ENCODE data around the gene SRGAP2. TPM values are rescaled to one million over a fixed set of nuclear protein-coding genes. Genes with fewer than 3 reads are reported as not detected.
"Not testable (repeated sequence)": the region's sequence is repeated elsewhere in the genome, so short reads cannot be mapped to it uniquely, and the experiment has no call there.

SRGAP2 gene
- total and polyA plus RNA-seq, 4 experiments from 2014 or later: 2.7 to 56.6 (median 33.7) TPM

DNA sequence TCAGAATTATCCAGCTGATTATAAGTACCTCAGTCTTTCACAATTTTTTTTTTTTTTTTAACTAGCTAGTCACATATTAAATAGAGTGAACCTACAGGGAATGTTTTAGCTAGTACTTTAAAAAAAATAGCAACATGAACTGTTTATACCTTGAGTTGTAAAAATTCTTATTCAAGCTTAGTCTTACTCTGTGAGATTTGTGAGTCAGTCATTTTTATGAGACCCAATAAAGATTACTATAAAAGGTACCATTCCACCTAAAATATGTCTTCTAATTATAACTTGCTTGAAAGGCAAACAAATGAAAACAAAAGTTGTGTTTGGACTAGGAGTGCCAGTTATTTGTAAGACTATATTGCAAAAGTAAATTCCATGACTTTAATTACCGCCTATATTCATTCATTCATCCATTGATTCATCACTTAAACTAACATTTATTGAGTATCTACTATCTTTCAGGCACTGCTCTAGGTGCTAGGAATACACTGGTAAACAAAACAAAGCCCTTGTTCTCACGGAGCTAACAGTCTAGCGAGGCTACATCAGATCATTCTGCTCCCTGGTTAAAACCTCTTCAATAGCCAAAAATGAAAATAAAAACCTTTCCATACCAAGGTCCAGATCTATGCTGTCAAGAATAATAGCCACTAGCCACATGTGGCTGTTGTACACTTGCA is 6.5 kb upstream of the SRGAP2 start:
- H3K36me3 Mint-ChIP-seq; CTCF ChIA-PET (ENCODE audit: partially characterized antibody); H3K9me3 Mint-ChIP-seq; H3K27me3 ChIP-seq (ENCODE audit: insufficient read depth, low read length); H3K9me3 ChIP-seq (ENCODE audit: control insufficient read depth in 1 of 2, low read length in 2 of 2); H3K27ac Mint-ChIP-seq; H3K4me1 ChIP-seq (ENCODE audit: insufficient read depth, low read length); H3K4me3 Mint-ChIP-seq; POLR2A ChIA-PET (ENCODE audit: partially characterized antibody); intact Hi-C loops (cut with micrococcal nuclease); H3K27ac ChIP-seq (ENCODE audit: low read depth, low read length); H3K27me3 Mint-ChIP-seq; H3K36me3 ChIP-seq (ENCODE audit: insufficient read depth, low read length); H3K4me1 Mint-ChIP-seq; H3K4me3 ChIP-seq (ENCODE audit: low read length in 2 of 2); DNase-seq: not testable (repeated sequence)

DNA sequence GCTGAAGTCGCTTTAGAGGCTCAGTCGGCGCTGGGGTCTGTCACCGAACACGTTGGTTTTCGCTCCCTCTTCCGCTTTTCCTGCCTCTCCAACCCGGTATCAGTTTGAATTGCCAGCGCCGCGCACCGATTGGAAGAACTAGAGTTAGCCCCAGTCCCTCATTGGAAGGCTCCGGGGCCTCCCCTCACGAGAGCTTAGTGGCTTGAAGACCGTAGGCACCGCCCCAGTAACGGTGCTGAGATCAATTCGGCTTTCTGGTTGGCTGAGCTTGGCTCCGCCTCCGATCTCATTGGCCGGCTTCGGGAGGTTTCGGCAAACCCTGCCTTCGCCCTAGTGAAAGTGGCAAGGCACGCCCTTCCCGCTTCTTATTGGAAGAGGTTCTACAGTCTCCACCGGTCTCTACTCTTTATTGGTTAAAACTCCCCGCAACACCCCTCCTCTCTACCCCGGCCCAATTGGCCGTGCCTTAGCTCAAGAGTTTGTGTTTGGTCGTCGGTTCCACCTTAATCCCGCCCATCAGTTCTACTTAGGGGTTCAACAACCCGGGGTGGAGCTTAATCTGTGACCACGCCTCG is 465 bp upstream of the SRGAP2 start, which contains the start of gene FAM72A:
FAM72A (minus strand) TSS at position 51 of the 575 bp plus-strand sequence. CDS start 814 bp downstream, outside the sequence.
- POLR2A ChIA-PET (ENCODE audit: partially characterized antibody): interaction anchor here (0.6 kb wide), 1 partner anchor 917 kb away, joined by 3 read pairs; no protein-coding TSS in a partner anchor
- intact Hi-C loops (cut with micrococcal nuclease); CTCF ChIA-PET (ENCODE audit: partially characterized antibody); H3K4me1 ChIP-seq (ENCODE audit: insufficient read depth, low read length); H3K27me3 Mint-ChIP-seq; H3K36me3 Mint-ChIP-seq; H3K4me1 Mint-ChIP-seq; H3K27me3 ChIP-seq (ENCODE audit: insufficient read depth, low read length); H3K9me3 Mint-ChIP-seq; H3K36me3 ChIP-seq (ENCODE audit: insufficient read depth, low read length); H3K9me3 ChIP-seq (ENCODE audit: control insufficient read depth in 1 of 2, low read length in 2 of 2): not testable (repeated sequence)
- Histone ChIP-seq H3K4me3 (ENCODE audit: low read length in 2 of 2) (peak within 1 kb of the TSS in 1 of 2 donors; percentile 47), H3K27ac (ENCODE audit: low read depth, low read length) (peak within 1 kb of the TSS; percentile 31)
- peak; percentile 97 to 100 (median 99) for DNase-seq
- peak within 1 kb of the TSS in 6 of 7 donors; percentile 42 to 90 (median 69) for H3K27ac Mint-ChIP-seq
- peak within 1 kb of the TSS; percentile 78 to 89 (median 86) for H3K4me3 Mint-ChIP-seq

DNA sequence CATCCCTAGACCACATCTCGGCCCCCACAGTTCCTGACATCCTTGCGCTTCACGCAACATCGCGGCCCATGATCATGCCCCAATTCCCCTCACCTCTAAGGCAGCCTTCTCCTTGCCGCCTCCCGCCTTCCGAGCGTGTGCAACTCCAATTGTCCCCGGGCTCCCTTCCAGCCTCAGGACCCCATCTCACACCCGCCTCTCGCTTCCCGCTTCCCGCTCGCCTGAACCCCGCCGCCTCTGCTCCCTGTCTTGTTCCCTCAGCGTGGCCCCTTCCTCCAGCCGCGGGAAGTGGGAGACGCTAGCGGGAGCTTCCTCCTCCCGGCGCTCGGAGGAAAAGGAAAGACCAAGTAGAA is 794 bp downstream of the SRGAP2 start:
- H3K4me1 Mint-ChIP-seq; H3K9me3 Mint-ChIP-seq; H3K27me3 ChIP-seq (ENCODE audit: insufficient read depth, low read length); H3K4me1 ChIP-seq (ENCODE audit: insufficient read depth, low read length); H3K27ac Mint-ChIP-seq; H3K4me3 ChIP-seq (ENCODE audit: low read length in 2 of 2); intact Hi-C loops (cut with micrococcal nuclease); H3K36me3 ChIP-seq (ENCODE audit: insufficient read depth, low read length); H3K27ac ChIP-seq (ENCODE audit: low read depth, low read length); CTCF ChIA-PET (ENCODE audit: partially characterized antibody); POLR2A ChIA-PET (ENCODE audit: partially characterized antibody); H3K9me3 ChIP-seq (ENCODE audit: control insufficient read depth in 1 of 2, low read length in 2 of 2); H3K27me3 Mint-ChIP-seq; H3K36me3 Mint-ChIP-seq: not testable (repeated sequence)
- H3K4me3 Mint-ChIP-seq: peak overlapping the region; percentile 44 to 76 (median 66)
- DNase-seq: peak in 1 of 5 donors; percentile 4

DNA sequence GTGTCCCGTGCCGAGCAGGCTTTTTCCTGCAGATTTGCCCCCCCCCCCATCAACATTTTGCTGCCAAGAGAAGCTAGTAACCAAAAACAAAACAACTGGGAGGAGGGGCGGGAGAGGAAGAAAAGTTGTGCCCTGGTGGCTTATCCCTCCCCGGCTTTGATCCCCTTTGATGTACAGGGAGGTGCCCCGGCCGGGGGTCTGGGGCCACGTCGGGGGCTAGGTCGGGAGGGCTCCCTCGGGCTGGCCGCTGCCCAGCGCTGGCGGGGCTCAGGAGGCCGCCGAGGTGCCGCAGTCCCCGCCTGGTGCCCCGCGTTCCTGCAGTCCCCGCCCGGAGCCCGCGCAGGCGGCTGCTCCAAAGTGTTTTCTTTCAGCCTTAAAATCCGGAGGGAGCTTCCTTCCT is 1.5 kb downstream of the SRGAP2 start:
- H3K9me3 ChIP-seq (ENCODE audit: control insufficient read depth in 1 of 2, low read length in 2 of 2); H3K27me3 ChIP-seq (ENCODE audit: insufficient read depth, low read length); H3K9me3 Mint-ChIP-seq; H3K4me1 ChIP-seq (ENCODE audit: insufficient read depth, low read length); H3K36me3 ChIP-seq (ENCODE audit: insufficient read depth, low read length); H3K27me3 Mint-ChIP-seq; CTCF ChIA-PET (ENCODE audit: partially characterized antibody); intact Hi-C loops (cut with micrococcal nuclease); POLR2A ChIA-PET (ENCODE audit: partially characterized antibody); H3K27ac ChIP-seq (ENCODE audit: low read depth, low read length); H3K4me1 Mint-ChIP-seq; H3K36me3 Mint-ChIP-seq: not testable (repeated sequence)
- peak in 2 of 5 donors; percentile 10 to 29 for DNase-seq
- Mint-ChIP-seq H3K27ac (peak overlapping the region in 1 of 7 donors; percentile 53), H3K4me3 (peak overlapping the region; percentile 54 to 91 (median 86))
- H3K4me3 ChIP-seq (ENCODE audit: low read length in 2 of 2): peak overlapping the region in 1 of 2 donors; percentile 24

DNA sequence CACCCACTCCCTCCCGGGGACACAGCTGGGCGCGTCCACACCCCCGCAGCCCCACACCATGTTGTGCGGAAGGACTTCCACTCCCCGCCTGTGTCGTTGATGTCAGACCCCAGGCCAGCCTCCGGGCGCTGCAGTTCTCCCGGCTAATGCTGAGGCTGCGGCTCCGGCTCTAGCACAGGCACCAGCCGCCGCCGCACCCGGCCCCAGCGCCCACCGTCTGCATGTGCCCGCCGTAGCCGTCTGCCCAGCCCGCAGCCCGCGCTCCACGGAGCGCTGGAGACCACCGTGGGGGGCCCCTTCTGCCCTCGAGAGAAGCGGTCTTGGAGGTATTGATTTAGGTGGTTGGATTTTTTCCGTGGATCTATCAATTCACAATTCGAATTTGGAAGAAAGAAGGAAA is 2.2 kb downstream of the SRGAP2 start:
- H3K27ac Mint-ChIP-seq; H3K9me3 Mint-ChIP-seq; H3K36me3 ChIP-seq (ENCODE audit: insufficient read depth, low read length); H3K27me3 Mint-ChIP-seq; H3K4me1 Mint-ChIP-seq; H3K27me3 ChIP-seq (ENCODE audit: insufficient read depth, low read length); H3K4me1 ChIP-seq (ENCODE audit: insufficient read depth, low read length); CTCF ChIA-PET (ENCODE audit: partially characterized antibody); POLR2A ChIA-PET (ENCODE audit: partially characterized antibody); H3K36me3 Mint-ChIP-seq; H3K4me3 Mint-ChIP-seq; H3K9me3 ChIP-seq (ENCODE audit: control insufficient read depth in 1 of 2, low read length in 2 of 2); intact Hi-C loops (cut with micrococcal nuclease); H3K4me3 ChIP-seq (ENCODE audit: low read length in 2 of 2); H3K27ac ChIP-seq (ENCODE audit: low read depth, low read length): not testable (repeated sequence)
- peak in 1 of 5 donors; percentile 7 for DNase-seq

DNA sequence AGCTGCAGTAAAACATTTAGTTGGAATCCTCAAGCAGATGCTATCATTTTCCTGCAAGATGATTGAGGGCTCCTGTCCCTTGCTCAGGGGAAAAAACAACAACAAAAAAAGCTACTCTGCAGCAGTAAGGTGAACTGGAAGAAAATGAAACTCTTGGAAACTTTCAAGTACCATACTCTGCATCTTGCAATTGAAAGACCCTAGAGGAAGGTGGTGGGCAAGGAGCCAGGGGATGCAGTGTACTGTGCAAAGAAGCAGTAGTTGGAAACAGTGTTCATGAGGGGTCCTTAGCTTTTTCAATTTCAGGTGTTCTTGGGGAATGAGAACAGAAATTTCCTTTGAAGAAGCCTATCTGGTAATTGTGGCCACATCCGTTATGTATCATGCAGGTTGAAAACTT is 7.5 kb downstream of the SRGAP2 start:
- H3K36me3 Mint-ChIP-seq; H3K27me3 Mint-ChIP-seq; H3K27ac Mint-ChIP-seq; H3K4me3 Mint-ChIP-seq; H3K36me3 ChIP-seq (ENCODE audit: insufficient read depth, low read length); DNase-seq; H3K4me1 Mint-ChIP-seq; intact Hi-C loops (cut with micrococcal nuclease); H3K27me3 ChIP-seq (ENCODE audit: insufficient read depth, low read length); H3K9me3 Mint-ChIP-seq; POLR2A ChIA-PET (ENCODE audit: partially characterized antibody); H3K4me1 ChIP-seq (ENCODE audit: insufficient read depth, low read length); H3K27ac ChIP-seq (ENCODE audit: low read depth, low read length); H3K4me3 ChIP-seq (ENCODE audit: low read length in 2 of 2); H3K9me3 ChIP-seq (ENCODE audit: control insufficient read depth in 1 of 2, low read length in 2 of 2): not testable (repeated sequence)
- CTCF ChIA-PET (ENCODE audit: partially characterized antibody): interaction anchor here (0.7 kb wide), 1 partner anchor 268 kb away, joined by 3 read pairs; no protein-coding TSS in a partner anchor

DNA sequence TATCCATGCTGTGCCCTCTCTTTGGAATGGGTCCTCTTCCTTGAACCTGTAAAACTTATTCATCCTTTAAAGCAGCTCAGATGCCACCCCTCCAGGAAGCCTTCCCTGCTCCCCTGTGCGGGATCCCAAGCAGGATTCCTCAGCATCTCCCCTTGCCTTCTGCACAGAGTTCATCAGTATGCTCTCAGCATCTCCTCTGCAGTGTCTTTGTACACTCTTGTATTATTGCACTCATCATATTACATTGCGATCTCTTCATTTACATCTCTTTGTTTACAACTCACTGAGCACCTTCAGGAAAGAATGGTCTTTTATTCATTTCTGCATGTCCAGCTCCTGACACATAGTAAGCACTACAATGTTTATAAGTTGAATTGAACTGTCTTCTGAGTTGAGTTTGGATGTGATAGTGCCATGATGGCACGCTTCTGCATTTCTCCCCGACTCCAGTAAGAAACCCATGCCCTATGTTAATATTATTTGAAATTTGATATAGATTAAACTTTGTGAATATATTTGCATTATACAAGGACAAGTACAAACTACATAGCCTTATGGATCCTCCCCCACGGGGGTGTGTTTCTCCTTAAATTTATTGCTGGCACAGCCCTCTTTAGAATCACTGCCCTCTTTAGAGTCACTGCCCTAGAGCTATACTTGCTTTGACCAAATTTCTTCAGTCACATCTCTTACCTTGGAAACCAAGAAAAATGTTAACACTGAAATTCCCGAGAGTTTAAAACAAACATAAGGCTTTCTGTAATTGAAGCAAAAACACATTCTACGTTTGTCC is 12.5 kb downstream of the SRGAP2 start:
- H3K36me3 Mint-ChIP-seq; H3K4me3 ChIP-seq (ENCODE audit: low read length in 2 of 2); H3K4me3 Mint-ChIP-seq; H3K9me3 Mint-ChIP-seq; H3K27ac Mint-ChIP-seq; H3K4me1 ChIP-seq (ENCODE audit: insufficient read depth, low read length); H3K36me3 ChIP-seq (ENCODE audit: insufficient read depth, low read length); H3K27ac ChIP-seq (ENCODE audit: low read depth, low read length); H3K9me3 ChIP-seq (ENCODE audit: control insufficient read depth in 1 of 2, low read length in 2 of 2); H3K27me3 ChIP-seq (ENCODE audit: insufficient read depth, low read length); POLR2A ChIA-PET (ENCODE audit: partially characterized antibody); DNase-seq; H3K27me3 Mint-ChIP-seq; intact Hi-C loops (cut with micrococcal nuclease); H3K4me1 Mint-ChIP-seq; CTCF ChIA-PET (ENCODE audit: partially characterized antibody): not testable (repeated sequence)
